ENCODE results near the gene LRP5. TPM values are rescaled to one million over a fixed set of nuclear protein-coding genes. Genes with fewer than 3 reads are reported as not detected.
"Not testable (repeated sequence)": the region's sequence is repeated elsewhere in the genome, so short reads cannot be mapped to it uniquely, and the experiment has no call there.

Gene LRP5
- total RNA-seq, 2 donors from 2014 or later: 43.3 to 63.6 TPM

GRCh38 chr11:68457216-68457897 is 145.0 kb downstream of the LRP5 start:
- DNase-seq (no peak), ATAC-seq (no peak)
- Histone ChIP-seq H3K27me3 (no peaks in the 10 kb centered on the region), H3K9me3 (no peaks in the 10 kb centered on the region), H3K4me1 (peaks cover 11% of the 10 kb centered on the region), H3K27ac (no peak overlapping the region), H3K4me3 (no peak overlapping the region), H3K36me3 (replicated peaks in 1 of 2; ENCODE audit: insufficient read depth in 1 of 2, low read depth in 2 of 2) (no peaks in the 10 kb centered on the region)
- intact Hi-C loops (cut with DNase I): no loop called here
- WGBS, 2 donors: 76 to 91% methylated on average over 7 of the region's 8 CpGs
- no peak for TF ChIP-seq CTCF (IDR thresholded peaks at IDR 0.05)
- TF ChIP-seq POLR2A (IDR thresholded peaks at IDR 0.05): no peak

GRCh38 chr11:68457898-68458249 is 145.5 kb downstream of the LRP5 start:
- 84 to 87% methylated on average over 7 of the region's 7 CpGs for WGBS, 2 donors
- no peaks in the 10 kb centered on the region for H3K9me3 ChIP-seq
- ATAC-seq: no peak
- no peak overlapping the region for H3K4me3 ChIP-seq
- H3K36me3 ChIP-seq (replicated peaks in 1 of 2; ENCODE audit: insufficient read depth in 1 of 2, low read depth in 2 of 2): no peaks in the 10 kb centered on the region
- H3K27me3 ChIP-seq: no peaks in the 10 kb centered on the region
- H3K27ac ChIP-seq: no peak overlapping the region
- intact Hi-C loops (cut with DNase I): no loop called here
- TF ChIP-seq POLR2A (IDR thresholded peaks at IDR 0.05): no peak
- no peak for TF ChIP-seq CTCF (IDR thresholded peaks at IDR 0.05)
- DNase-seq: no peak
- H3K4me1 ChIP-seq: peaks cover 16% of the 10 kb centered on the region

- ATAC-seq; H3K27me3 ChIP-seq; DNase-seq; H3K4me3 ChIP-seq; intact Hi-C loops (cut with DNase I); H3K9me3 ChIP-seq; H3K36me3 ChIP-seq (replicated peaks in 1 of 2; ENCODE audit: insufficient read depth in 1 of 2, low read depth in 2 of 2); H3K27ac ChIP-seq: not testable (repeated sequence)
- H3K4me1 ChIP-seq: peaks cover 21% of the 10 kb centered on the region
- WGBS, 2 donors: 43 to 63% methylated on average over 6 of the region's 6 CpGs
These were observed 145.9 kb downstream of the LRP5 start for GRCh38 chr11:68458340-68458739.

GRCh38 chr11:68459886-68460740 is 147.7 kb downstream of the LRP5 start:
- Histone ChIP-seq H3K36me3 (replicated peaks in 1 of 2; ENCODE audit: insufficient read depth in 1 of 2, low read depth in 2 of 2) (no peaks in the 10 kb centered on the region), H3K27ac (peak overlapping the region; percentile 94 to 98 (median 96)), H3K4me1 (peaks cover 37% of the 10 kb centered on the region), H3K4me3 (peak overlapping the region; percentile 93 to 100), H3K9me3 (no peaks in the 10 kb centered on the region), H3K27me3 (no peaks in the 10 kb centered on the region)
- intact Hi-C loops (cut with DNase I): no loop called here
- DNase-seq: peak; percentile 96 to 99 (median 98)
- TF ChIP-seq POLR2A (IDR thresholded peaks at IDR 0.05) (peak in 1 of 3 donors; percentile 34), CTCF (IDR thresholded peaks at IDR 0.05) (peak in 3 of 7 experiments; percentile 22 to 36 (median 36))
- WGBS, 2 donors: 2 to 6% methylated on average over 10 to 55 of the region's 56 CpGs
- peak; percentile 91 for ATAC-seq

- peak within 1 kb of the TSS; percentile 94 to 98 (median 96) for H3K27ac ChIP-seq
- peak within 1 kb of the TSS; percentile 93 to 100 for H3K4me3 ChIP-seq
- intact Hi-C loops (cut with DNase I): no loop called here
- ATAC-seq: peak; percentile 49
- H3K4me1 ChIP-seq: peaks cover 45% of the 10 kb centered on the region
- peak in 2 of 4 donors; percentile 39 to 43 for DNase-seq
- H3K27me3 ChIP-seq: no peaks in the 10 kb centered on the region
- peak in 2 of 3 donors; percentile 46 to 52 for TF ChIP-seq POLR2A (IDR thresholded peaks at IDR 0.05)
- TF ChIP-seq CTCF (IDR thresholded peaks at IDR 0.05): peak in 1 of 7 experiments; percentile 24
- WGBS, 2 donors: 0% methylated on average over 83 of the region's 92 CpGs; no CpG with 5 or more reads in 1 of the 2 donors
- H3K36me3 ChIP-seq (replicated peaks in 1 of 2; ENCODE audit: insufficient read depth in 1 of 2, low read depth in 2 of 2): no peaks in the 10 kb centered on the region
- H3K9me3 ChIP-seq: no peaks in the 10 kb centered on the region
These were observed 148.6 kb downstream of the LRP5 start, which contains the start of gene PPP6R3 for GRCh38 chr11:68460741-68461574. Gene PPP6R3 (plus strand): TSS chr11:68460752. CDS start chr11:68537665, 76,913 bp downstream.
